ENCODE results near the gene TAX1BP1.
A peak's percentile ranks its signal among the peaks of the same experiment; 100 is the strongest.

The TAX1BP1 gene

DNA sequence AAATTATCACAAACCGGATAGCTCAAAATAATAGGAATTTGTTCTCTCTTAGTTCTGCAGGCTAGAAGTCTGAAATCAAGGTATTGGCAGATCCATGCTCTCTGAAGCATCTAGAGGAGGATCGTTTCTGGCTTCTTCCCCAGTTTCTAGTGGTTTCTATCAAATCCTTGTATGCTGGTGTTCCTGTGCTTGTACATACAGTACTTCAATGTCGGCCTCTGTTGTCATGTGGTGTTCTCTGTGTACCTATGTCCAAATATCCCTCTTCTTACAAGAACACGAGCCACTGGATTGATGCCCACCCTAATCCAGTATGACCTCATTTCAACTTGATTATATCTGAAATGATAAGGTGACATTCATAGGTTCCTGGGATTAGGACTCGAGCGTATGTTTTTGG, 9.8 kb upstream of the TAX1BP1 start:
- DNase-seq, result no peak
- 71% methylated on average over 5 of the region's 6 CpGs for WGBS
- Histone ChIP-seq H2AFZ (ENCODE audit: low read depth, low read length) (no peak overlapping the region), H3K4ac (ENCODE audit: low read depth in 1 of 2, low read length in 2 of 2) (no peak overlapping the region), H2BK12ac (ENCODE audit: low read length in 2 of 2) (no peak overlapping the region), H4K8ac (ENCODE audit: low read length) (no peak overlapping the region), H3K23ac (ENCODE audit: low read length in 2 of 2) (no peak overlapping the region), H3K14ac (ENCODE audit: low read length in 2 of 2) (no peak overlapping the region), H2BK15ac (ENCODE audit: low read depth, poor library complexity, severe bottlenecking) (no peak overlapping the region), H3K9ac (ENCODE audit: low read length) (no peak overlapping the region), H2AK5ac (ENCODE audit: low read length, severe bottlenecking) (no peak overlapping the region), H3K18ac (ENCODE audit: low read depth in 1 of 2, low read length in 2 of 2) (no peak overlapping the region), H3K79me1 (replicated peaks; ENCODE audit: low read length, poor library complexity, severe bottlenecking) (no peaks in the 10 kb centered on the region), H2BK5ac (ENCODE audit: low read depth, low read length, poor library complexity, severe bottlenecking) (no peak overlapping the region), H3K27me3 (ENCODE audit: control insufficient read depth in 1 of 2, insufficient read depth in 1 of 2, low read length in 2 of 2) (no peaks in the 10 kb centered on the region), H3K27ac (ENCODE audit: low read length, poor library complexity, severe bottlenecking) (no peak overlapping the region), H3K4me2 (ENCODE audit: low read length, poor library complexity, severe bottlenecking) (no peak overlapping the region), H2BK120ac (ENCODE audit: low read depth, low read length) (no peak overlapping the region), H3K9me3 (ENCODE audit: control insufficient read depth, low read length) (no peaks in the 10 kb centered on the region), H3K4me3 (ENCODE audit: insufficient read depth in 1 of 2, low read depth in 1 of 2, low read length in 2 of 2) (no peak overlapping the region), H4K91ac (ENCODE audit: low read length) (no peak overlapping the region), H3K4me1 (ENCODE audit: control insufficient read depth, insufficient read depth, low read depth, low read length) (no peaks in the 10 kb centered on the region), H3K36me3 (ENCODE audit: control insufficient read depth in 1 of 2, insufficient read depth in 2 of 2, low read depth in 1 of 2, low read length in 2 of 2) (no peaks in the 10 kb centered on the region)

DNA sequence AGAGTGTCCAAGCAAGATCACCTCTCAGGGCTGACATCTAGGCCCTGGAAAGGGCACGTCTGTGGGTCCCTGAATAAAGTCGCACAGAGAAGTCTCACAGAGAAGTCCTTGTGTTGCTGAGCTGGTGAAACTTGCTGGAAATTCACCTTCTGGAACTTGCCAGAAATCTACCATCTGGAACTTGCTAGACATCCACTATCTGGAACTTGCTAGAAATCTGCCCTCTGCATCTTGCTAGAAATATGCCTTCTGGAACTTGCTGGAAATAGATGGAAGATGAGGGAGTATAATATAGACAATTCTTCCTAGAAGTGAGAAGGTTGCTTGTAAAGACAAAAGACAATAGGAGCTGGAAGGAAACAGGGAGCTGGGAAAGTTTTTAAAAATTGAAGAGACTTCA, 5.4 kb upstream of the TAX1BP1 start:
- peak overlapping the region; percentile 44 for H2BK15ac ChIP-seq (ENCODE audit: low read depth, poor library complexity, severe bottlenecking)
- no peak overlapping the region for H4K8ac ChIP-seq (ENCODE audit: low read length)
- no peak overlapping the region for H3K23ac ChIP-seq (ENCODE audit: low read length in 2 of 2)
- 73% methylated on average over 2 of the region's 2 CpGs for WGBS
- no peak overlapping the region for H3K4me2 ChIP-seq (ENCODE audit: low read length, poor library complexity, severe bottlenecking)
- no peak overlapping the region for H4K91ac ChIP-seq (ENCODE audit: low read length)
- H3K4me1 ChIP-seq (ENCODE audit: control insufficient read depth, insufficient read depth, low read depth, low read length), result no peaks in the 10 kb centered on the region
- no peak overlapping the region for H3K18ac ChIP-seq (ENCODE audit: low read depth in 1 of 2, low read length in 2 of 2)
- no peak overlapping the region for H3K27ac ChIP-seq (ENCODE audit: low read length, poor library complexity, severe bottlenecking)
- H2BK120ac ChIP-seq (ENCODE audit: low read depth, low read length), result no peak overlapping the region
- H2BK5ac ChIP-seq (ENCODE audit: low read depth, low read length, poor library complexity, severe bottlenecking), result no peak overlapping the region
- H3K79me1 ChIP-seq (replicated peaks; ENCODE audit: low read length, poor library complexity, severe bottlenecking), result no peaks in the 10 kb centered on the region
- H3K14ac ChIP-seq (ENCODE audit: low read length in 2 of 2), result no peak overlapping the region
- no peak overlapping the region for H3K9ac ChIP-seq (ENCODE audit: low read length)
- H2BK12ac ChIP-seq (ENCODE audit: low read length in 2 of 2), result peak overlapping the region in 1 of 2 experiments; percentile 86
- no peaks in the 10 kb centered on the region for H3K36me3 ChIP-seq (ENCODE audit: control insufficient read depth in 1 of 2, insufficient read depth in 2 of 2, low read depth in 1 of 2, low read length in 2 of 2)
- peak overlapping the region in 1 of 2 experiments; percentile 40 for H3K4ac ChIP-seq (ENCODE audit: low read depth in 1 of 2, low read length in 2 of 2)
- no peaks in the 10 kb centered on the region for H3K9me3 ChIP-seq (ENCODE audit: control insufficient read depth, low read length)
- H2AFZ ChIP-seq (ENCODE audit: low read depth, low read length), result no peak overlapping the region
- peak; percentile 13 for DNase-seq
- no peaks in the 10 kb centered on the region for H3K27me3 ChIP-seq (ENCODE audit: control insufficient read depth in 1 of 2, insufficient read depth in 1 of 2, low read length in 2 of 2)
- no peak overlapping the region for H2AK5ac ChIP-seq (ENCODE audit: low read length, severe bottlenecking)
- no peak overlapping the region for H3K4me3 ChIP-seq (ENCODE audit: insufficient read depth in 1 of 2, low read depth in 1 of 2, low read length in 2 of 2)

DNA sequence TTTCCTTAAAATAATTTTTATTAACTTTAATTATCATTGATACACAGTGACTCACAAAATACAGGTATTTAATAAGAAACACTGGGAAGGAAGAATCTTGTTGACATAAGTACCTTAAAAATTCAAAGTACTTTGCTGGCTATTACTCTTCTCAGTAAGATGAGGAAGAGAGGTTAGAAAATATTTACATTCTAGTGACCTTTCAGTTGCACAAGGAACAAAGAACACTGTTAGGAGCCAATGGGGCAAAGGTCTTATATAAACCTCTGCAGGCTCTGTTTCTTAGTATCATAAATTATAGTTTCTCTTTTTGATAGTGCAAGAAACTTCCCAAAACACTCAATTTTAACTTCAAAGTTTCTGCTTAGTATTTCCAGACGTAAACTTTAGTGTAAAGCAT, 4.8 kb upstream of the TAX1BP1 start:
- Histone ChIP-seq H3K18ac (ENCODE audit: low read depth in 1 of 2, low read length in 2 of 2) (no peak overlapping the region), H4K91ac (ENCODE audit: low read length) (no peak overlapping the region), H3K4ac (ENCODE audit: low read depth in 1 of 2, low read length in 2 of 2) (no peak overlapping the region), H2AK5ac (ENCODE audit: low read length, severe bottlenecking) (no peak overlapping the region), H3K9ac (ENCODE audit: low read length) (no peak overlapping the region), H4K8ac (ENCODE audit: low read length) (no peak overlapping the region), H3K79me1 (replicated peaks; ENCODE audit: low read length, poor library complexity, severe bottlenecking) (peaks cover under 1% of the 10 kb centered on the region), H3K27ac (ENCODE audit: low read length, poor library complexity, severe bottlenecking) (no peak overlapping the region), H2BK5ac (ENCODE audit: low read depth, low read length, poor library complexity, severe bottlenecking) (no peak overlapping the region), H2BK12ac (ENCODE audit: low read length in 2 of 2) (no peak overlapping the region), H2AFZ (ENCODE audit: low read depth, low read length) (no peak overlapping the region), H3K36me3 (ENCODE audit: control insufficient read depth in 1 of 2, insufficient read depth in 2 of 2, low read depth in 1 of 2, low read length in 2 of 2) (no peaks in the 10 kb centered on the region), H2BK15ac (ENCODE audit: low read depth, poor library complexity, severe bottlenecking) (no peak overlapping the region), H3K4me1 (ENCODE audit: control insufficient read depth, insufficient read depth, low read depth, low read length) (no peaks in the 10 kb centered on the region), H3K9me3 (ENCODE audit: control insufficient read depth, low read length) (no peaks in the 10 kb centered on the region), H3K14ac (ENCODE audit: low read length in 2 of 2) (no peak overlapping the region), H3K27me3 (ENCODE audit: control insufficient read depth in 1 of 2, insufficient read depth in 1 of 2, low read length in 2 of 2) (no peaks in the 10 kb centered on the region), H3K4me2 (ENCODE audit: low read length, poor library complexity, severe bottlenecking) (no peak overlapping the region), H3K23ac (ENCODE audit: low read length in 2 of 2) (no peak overlapping the region), H3K4me3 (ENCODE audit: insufficient read depth in 1 of 2, low read depth in 1 of 2, low read length in 2 of 2) (no peak overlapping the region), H2BK120ac (ENCODE audit: low read depth, low read length) (no peak overlapping the region)
- peak; percentile 50 for DNase-seq
- 0% methylated on average over 1 of the region's 1 CpG for WGBS

DNA sequence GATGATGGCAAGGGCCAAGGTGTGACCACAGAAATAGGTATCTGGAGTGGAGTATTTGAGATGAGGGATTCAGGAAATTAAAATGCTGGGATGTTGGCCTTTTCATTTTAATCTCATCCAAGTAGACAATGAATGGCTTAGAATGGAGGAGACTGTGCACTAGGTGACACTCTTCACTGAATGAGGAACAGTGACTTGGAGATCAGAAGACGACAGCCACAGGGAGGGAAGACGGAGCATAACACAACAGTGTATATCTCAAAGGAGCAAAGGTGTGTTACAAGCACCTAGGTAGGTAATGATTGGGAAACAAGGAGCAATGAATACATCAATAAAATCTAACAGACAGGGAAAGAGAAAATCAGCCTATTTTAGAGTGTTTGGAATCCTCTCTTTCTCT, 4.1 kb upstream of the TAX1BP1 start:
- no peak overlapping the region for H3K4me3 ChIP-seq (ENCODE audit: insufficient read depth in 1 of 2, low read depth in 1 of 2, low read length in 2 of 2)
- 95% methylated on average over 2 of the region's 2 CpGs for WGBS

More for the DNA sequence above, 4.1 kb upstream of the TAX1BP1 start:
- Histone ChIP-seq H3K36me3 (ENCODE audit: control insufficient read depth in 1 of 2, insufficient read depth in 2 of 2, low read depth in 1 of 2, low read length in 2 of 2) (no peaks in the 10 kb centered on the region), H3K18ac (ENCODE audit: low read depth in 1 of 2, low read length in 2 of 2) (no peak overlapping the region), H3K79me1 (replicated peaks; ENCODE audit: low read length, poor library complexity, severe bottlenecking) (peaks cover 1% of the 10 kb centered on the region), H3K4me1 (ENCODE audit: control insufficient read depth, insufficient read depth, low read depth, low read length) (no peaks in the 10 kb centered on the region), H3K27me3 (ENCODE audit: control insufficient read depth in 1 of 2, insufficient read depth in 1 of 2, low read length in 2 of 2) (no peaks in the 10 kb centered on the region), H3K4ac (ENCODE audit: low read depth in 1 of 2, low read length in 2 of 2) (peak overlapping the region in 1 of 2 experiments; percentile 82), H2AFZ (ENCODE audit: low read depth, low read length) (no peak overlapping the region), H2AK5ac (ENCODE audit: low read length, severe bottlenecking) (no peak overlapping the region), H2BK5ac (ENCODE audit: low read depth, low read length, poor library complexity, severe bottlenecking) (no peak overlapping the region), H2BK15ac (ENCODE audit: low read depth, poor library complexity, severe bottlenecking) (no peak overlapping the region), H4K91ac (ENCODE audit: low read length) (no peak overlapping the region), H3K23ac (ENCODE audit: low read length in 2 of 2) (no peak overlapping the region), H3K14ac (ENCODE audit: low read length in 2 of 2) (no peak overlapping the region), H2BK12ac (ENCODE audit: low read length in 2 of 2) (peak overlapping the region; percentile 88 to 97), H4K8ac (ENCODE audit: low read length) (no peak overlapping the region), H3K9me3 (ENCODE audit: control insufficient read depth, low read length) (no peaks in the 10 kb centered on the region), H2BK120ac (ENCODE audit: low read depth, low read length) (no peak overlapping the region), H3K27ac (ENCODE audit: low read length, poor library complexity, severe bottlenecking) (no peak overlapping the region), H3K9ac (ENCODE audit: low read length) (no peak overlapping the region), H3K4me2 (ENCODE audit: low read length, poor library complexity, severe bottlenecking) (no peak overlapping the region)
- no peak for DNase-seq

All from mesenchymal stem cell (in vitro differentiated cells and primary cell).